ENCODE measurements around the gene PROZ.

The PROZ gene

DNA sequence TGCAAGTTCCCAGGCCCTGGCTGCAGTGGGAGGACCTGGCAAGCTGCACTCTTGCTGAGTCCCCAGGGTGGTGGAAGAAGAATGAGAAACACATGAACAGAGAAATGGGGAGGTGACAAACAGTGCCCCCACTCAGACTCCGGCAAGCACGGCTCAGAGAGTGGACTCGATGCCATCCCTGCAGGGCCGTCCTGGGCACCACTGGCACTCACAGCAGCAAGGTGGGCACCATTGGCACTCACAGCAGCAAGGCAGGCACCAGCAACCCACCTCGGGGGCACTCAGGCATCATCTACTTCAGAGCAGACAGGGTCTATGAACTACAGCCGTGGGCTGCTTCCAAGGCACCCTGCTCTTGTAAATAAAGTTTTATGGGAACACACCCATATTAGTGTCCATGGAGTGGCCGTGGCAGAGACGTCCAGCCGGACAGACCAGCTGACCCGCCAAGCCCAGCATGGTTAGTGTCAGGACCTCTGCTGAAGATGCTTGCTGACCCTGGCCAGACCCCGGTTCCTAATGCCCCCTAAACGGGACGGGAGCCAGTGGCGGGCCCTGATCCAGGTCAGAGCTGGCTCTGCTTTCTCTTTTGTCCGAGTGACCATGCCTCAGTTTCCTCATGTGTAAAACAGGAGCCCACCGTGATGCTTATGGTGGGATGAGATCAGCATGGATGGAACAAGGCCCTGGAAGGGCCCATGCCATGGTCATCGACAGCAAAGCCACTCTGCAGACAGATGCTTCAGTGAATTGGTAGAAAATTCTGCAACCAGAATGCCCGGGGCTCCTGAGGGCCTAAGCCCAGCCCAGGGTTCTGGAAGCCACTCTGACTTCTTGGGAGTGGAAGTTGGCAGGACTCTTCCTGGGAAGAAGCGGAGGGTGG, 37.9 kb upstream of the PROZ start:
- DNase-seq = no peak

DNA sequence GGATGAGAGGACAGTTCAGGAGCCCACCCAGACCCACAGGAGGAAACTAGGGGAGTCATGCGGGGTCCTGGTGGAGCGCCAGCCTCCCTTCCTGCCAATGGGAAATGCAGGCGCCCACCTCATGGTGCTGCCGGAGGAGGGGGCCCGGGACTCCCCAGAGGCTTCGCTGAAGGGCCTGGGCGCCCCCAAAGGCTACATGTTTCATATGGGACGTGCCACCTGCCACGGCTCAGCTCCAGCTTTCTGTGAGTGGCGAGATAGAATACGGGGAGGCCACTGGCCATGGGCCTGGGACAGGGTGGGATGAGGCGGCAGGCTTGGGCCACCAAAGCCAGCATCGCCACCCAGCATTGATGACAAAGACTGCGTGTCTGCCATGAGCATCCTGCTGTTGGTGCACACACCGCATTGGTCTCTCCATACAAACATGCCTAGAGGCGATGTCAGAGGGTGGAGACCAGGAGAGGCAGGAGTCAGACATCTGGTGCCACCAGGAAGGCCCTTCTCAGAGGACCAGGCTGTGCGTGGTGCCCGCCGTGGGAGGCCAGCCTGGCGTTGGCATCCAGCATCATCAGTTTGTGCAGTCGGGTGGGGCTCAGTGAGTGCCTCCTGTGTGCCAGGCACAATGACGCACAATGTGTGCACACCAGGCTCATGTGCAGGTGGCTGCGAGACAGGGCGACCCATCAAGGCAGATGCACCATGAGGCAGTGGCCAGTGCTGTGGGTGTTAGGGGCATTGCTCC, 37.1 kb upstream of the PROZ start:
- no peak for DNase-seq

GRCh38 chr13:113121928-113122471, 36.4 kb upstream of the PROZ start:
- DNase-seq = no peak

GRCh38 chr13:113122550-113123225, 35.8 kb upstream of the PROZ start, which contains the start of gene F10:
TSS of gene F10 (plus strand) at chr13:113122799. CDS start at chr13:113122856, 57 bp downstream.
- DNase-seq = no peak

GRCh38 chr13:113123226-113124201, 34.9 kb upstream of the PROZ start:
- no peak for DNase-seq

DNA sequence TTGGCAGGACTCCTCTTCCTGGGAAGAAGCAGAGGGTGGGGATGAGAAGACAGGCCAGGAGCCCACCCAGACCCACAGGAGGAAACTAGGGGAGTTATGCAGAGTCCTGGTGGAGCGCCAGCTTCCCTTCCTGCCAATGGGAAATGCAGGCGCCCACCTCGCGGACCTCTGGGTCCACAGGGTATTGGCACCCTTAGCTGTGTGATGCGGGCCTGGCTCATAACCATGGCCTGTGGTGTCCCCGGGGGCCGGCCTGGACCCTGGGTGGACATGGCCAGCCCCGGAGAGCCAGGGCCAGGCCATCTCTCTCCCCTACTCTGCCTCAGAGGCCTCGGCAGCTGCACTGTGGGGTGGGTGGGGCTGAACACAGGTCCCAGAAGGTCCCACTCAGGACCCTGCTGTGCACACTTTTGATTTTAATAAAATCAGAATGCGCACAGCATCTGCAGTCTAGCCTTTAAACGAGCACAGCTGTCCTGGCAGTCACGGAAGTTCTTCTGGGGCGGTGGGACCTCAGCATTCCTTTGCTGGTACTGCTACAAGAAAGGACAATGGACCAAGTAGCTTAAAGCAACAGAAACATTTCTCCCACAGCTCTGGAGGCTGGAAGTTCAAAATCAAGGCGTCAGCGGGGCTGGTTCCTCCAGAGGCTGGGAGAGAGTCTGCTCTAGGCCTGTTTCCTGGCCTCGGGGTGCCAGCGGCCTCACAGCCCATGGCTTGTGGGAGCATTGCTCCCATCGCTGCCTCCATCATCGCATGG, 34.1 kb upstream of the PROZ start:
- no peak for DNase-seq

- DNase-seq = no peak
Observed at GRCh38 chr13:113125506-113126264, 32.8 kb upstream of the PROZ start.

DNA sequence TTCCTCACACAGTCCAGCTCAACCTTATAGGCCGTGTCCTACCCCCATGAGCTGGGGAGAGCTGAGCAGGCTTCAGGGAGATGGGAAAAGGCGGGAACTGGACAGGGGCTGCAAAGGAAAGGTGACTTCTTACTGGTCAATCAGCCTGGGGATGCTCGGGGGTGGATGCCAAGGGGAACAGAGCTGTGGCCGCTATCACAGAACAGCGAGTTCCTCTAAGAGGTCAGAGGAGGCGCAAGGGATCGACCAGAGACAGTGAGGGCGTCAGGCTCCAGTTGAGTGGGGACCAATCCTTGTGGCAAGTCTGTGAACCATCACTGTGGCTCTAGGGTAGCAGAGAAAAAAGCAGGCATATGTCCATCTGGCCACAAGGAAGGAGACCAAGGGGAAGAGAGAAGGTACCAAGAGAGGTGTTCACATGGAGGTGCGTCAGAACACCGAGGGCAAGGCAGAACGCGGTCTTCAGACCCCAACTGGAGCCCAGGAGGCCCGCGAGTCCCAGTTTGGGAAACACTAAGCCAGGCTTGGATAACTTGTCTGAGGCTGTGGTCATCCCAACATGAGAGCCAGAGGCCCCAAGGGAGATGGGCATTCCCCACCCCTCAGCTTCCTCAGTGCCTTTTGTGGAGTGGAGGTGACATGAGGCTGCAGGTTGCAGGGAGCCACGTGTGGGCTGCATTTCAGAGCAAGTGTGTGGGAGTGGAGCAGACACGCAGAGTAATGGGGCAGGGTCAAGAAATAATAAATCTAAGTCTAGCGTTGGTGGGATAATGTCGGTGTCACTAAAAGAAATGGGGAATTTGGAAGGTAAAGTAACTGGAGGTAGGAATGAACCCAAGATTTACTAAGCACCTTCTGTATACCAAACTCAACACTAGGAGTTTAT, 31.9 kb upstream of the PROZ start:
- DNase-seq = no peak

GRCh38 chr13:113129480-113129879, 29.0 kb upstream of the PROZ start:
- DNase-seq = no peak

- DNase-seq = no peak
Observed at GRCh38 chr13:113129921-113130750, 28.3 kb upstream of the PROZ start.

DNA sequence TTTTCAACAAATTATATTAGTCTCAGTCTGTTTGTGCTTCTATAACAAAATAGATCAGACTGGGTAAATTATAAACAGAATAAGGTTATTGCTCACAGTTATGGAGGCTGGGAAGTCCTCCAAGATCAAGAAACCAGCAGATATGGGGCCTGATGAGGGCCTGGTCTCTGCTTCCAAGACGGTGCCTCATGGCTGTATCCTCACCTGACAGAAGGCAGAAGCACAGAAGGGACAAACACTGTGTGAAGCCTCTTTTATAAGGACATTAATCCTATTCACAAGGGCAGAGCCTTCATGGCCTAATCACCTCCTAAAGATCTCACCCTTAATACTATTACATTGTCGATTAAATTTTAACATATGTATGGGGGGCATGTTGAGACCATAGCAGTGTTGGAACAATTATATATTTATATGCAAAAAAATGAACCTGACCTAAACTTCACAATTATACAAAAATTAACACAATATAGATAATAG, 23.1 kb upstream of the PROZ start:
- DNase-seq = no peak

DNA sequence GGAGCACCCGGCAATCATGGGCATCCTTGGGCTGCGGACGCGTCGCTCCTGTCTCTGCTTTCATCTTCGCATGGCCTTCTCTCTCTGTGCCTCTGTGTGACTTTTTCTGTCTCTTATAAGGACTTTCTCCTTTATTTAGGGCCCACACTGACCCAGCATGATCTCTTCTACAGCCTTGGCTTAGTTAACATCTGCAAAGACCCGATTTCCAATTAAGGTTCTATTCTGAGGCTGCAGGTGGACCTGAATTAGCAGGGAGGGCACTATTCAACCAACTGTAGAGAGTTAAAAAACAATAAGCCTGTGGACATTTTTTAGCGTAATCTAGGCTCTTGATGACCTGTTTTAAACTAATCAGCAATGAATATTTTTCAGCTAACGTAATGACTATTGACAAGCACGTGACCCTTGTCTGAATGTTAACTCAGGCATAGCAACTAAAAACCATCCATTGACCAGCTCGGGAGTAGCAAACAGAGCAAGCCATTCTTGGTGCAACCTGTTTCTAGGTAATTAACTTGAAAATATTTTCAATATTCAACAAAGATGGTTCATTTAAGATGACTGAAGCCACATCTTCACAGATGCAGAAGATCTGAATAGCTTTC, 20.7 kb upstream of the PROZ start:
- no peak for DNase-seq

GRCh38 chr13:113138792-113139551, 19.5 kb upstream of the PROZ start:
- DNase-seq = no peak

DNA sequence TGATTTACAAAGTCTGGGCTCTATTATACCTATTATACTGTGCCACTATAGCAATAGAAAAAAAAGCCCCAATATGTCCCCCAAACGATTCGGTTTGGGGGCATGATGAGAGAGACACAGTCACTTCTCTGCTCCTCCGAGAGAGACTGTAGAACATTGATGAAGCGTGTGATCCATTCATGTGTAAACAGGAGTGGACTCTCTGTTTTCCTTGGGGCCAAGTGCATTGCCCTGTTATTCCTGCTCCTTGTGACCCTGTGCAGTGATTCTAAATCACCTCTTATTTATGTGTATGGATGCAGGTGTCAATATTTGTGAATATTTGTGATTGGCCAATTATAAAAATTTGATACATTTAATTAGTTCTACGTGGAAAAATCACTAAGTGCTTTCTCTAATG, 18.9 kb upstream of the PROZ start:
- DNase-seq = no peak

DNA sequence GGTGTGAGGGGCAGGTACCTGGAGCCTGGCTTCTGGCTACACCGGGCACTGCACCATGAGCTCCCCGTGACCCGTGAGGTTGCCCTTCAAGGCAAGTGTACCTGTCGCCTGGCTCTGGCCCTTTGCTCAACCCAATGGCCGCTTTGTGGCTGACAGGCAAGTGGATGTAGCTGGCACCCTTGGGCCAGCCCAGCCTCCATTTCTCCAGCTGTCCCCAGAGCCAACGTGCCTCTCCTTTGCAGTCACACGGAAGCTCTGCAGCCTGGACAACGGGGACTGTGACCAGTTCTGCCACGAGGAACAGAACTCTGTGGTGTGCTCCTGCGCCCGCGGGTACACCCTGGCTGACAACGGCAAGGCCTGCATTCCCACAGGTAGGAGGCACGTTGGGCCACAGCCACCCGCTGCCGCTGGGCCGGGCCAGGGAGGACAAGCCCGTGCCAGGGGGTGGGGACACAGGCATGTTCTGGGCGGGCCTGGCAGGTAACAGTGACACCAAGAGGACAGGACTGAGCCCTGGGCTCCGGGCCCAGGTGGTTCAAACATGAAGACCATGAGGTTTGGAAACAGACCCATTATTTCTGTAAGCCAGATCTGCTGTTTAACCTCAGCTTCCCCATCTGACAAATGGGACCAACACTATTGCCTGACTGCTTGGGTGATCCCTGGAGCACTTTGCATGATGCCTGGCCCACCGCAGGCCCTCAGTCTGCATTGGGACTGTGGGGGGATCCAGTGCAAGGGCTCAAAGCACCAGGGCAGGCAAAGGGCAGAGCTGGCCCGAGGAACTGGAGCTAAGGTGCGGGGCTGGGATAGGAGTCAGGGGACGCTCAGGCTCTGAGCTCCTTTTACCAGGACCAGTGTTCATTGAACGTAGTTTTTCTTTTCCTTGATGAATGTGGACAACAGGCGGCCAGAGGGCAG, 17.5 kb upstream of the PROZ start:
- DNase-seq = no peak

DNA sequence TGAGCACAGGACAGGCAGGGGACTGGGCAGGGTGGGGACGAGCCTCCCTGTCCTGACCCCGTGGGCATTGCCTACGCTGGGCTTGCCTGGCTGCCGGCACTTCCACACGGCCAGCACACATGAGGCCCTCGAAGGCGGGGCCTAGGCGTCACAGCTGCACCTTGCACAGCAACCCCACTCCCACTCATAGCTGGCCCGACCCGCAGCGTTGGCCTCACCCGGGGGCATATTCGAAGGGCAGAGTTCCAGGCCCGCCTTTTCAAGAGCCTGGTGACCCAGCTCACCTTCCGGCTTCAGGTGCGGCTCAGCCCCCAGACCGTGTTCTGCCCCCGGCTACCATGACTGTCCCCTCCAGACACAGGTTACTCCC, 16.9 kb upstream of the PROZ start:
- DNase-seq = no peak
